Uterus (tissue), 4 donors: Measurements from ENCODE around the gene DUOX1. TPM values are rescaled to one million over a fixed set of nuclear protein-coding genes. Genes with fewer than 3 reads are reported as not detected.

ENCODE experiments used
- DNase-seq, 2 donors: peaks; one replicate each; pipeline ENCODE4 v3.0.0-alpha.2; 2019 to 2020
- H3K27ac ChIP-seq, 2 donors: fragments of 200-600 bp; sonication (generic); 1 replicate in 1 of 2; 2 replicates in 1 of 2; pipeline ENCODE4 v1.5.1; 2016 to 2018
- H3K27me3 ChIP-seq, 2 donors: fragments of 200-600 bp; sonication (generic); one replicate each; pipeline ENCODE4 v1.5.1; 2018 to 2019; ENCODE audit warnings: control low read depth in 1 of 2
- H3K36me3 ChIP-seq, 2 donors: fragments of 200-600 bp; sonication (generic); one replicate each; pipeline ENCODE4 v1.5.1; 2019; ENCODE audit warnings: control low read depth in 1 of 2
- H3K4me1 ChIP-seq, 2 donors: fragments of 200-600 bp; sonication (generic); one replicate each; pipeline ENCODE4 v1.5.1; 2018 to 2019; ENCODE audit warnings: control low read depth in 1 of 2
- H3K4me3 ChIP-seq, 2 donors: fragments of 200-600 bp; sonication (generic); 1 replicate in 1 of 2; 2 replicates in 1 of 2; pipeline ENCODE4 v1.5.1; 2018 to 2019; ENCODE audit warnings: mild to moderate bottlenecking in 1 of 2
- H3K9me3 ChIP-seq, 2 donors: fragments of 200-600 bp; sonication (generic); one replicate each; pipeline ENCODE4 v1.5.1; 2019; ENCODE audit warnings: control low read depth in 1 of 2
- CTCF ChIP-seq, 4 experiments: fragments of 200-600 bp in 2 of 4; fragments of 450-650 bp in 2 of 4; sonication (generic) in 2 of 4; IDR thresholded peaks; one replicate each; pipeline ENCODE4 v1.5.1; 2016 to 2019; ENCODE audit warnings: antibody characterized with exemption in 4 of 4, mild to moderate bottlenecking in 2 of 4, moderate library complexity in 1 of 4
- POLR2A ChIP-seq, 2 donors: fragments of 450-650 bp; IDR thresholded peaks; one replicate each; pipeline ENCODE4 v1.6.1; 2016; ENCODE audit warnings: antibody characterized with exemption in 2 of 2, mild to moderate bottlenecking in 1 of 2, moderate library complexity in 1 of 2
- intact Hi-C: fragments of 100-400 bp; cut with DNase I; formaldehyde crosslinking; loops from one replicate; pipeline ENCODE4 v1.15.1; 2023; ENCODE audit warnings: low total_unique reads
- total RNA-seq, 4 donors: library from RNA; depleted of rRNA in 3 of 4; stranded (reverse); fragments of >200 nt in 3 of 4; gene quantifications; one replicate each; pipeline versions ENCODE4 v1.1.0 to v1.2.4, GENCODE V29; 2014 to 2023
- donor health status: DM: yes; HTN: yes; CAD: no.

DUOX1 gene
- total RNA-seq, 4 donors from 2014 or later = 0.24 to 1.3 (median 0.26) TPM; not detected in 1

GRCh38 chr15:45200001-45200798 lies 70.4 kb downstream of the DUOX1 start:
- TF ChIP-seq CTCF (IDR thresholded peaks at IDR 0.05) = peak in 1 of 4 experiments; percentile 5
- TF ChIP-seq POLR2A (IDR thresholded peaks at IDR 0.05) = peak; percentile 84 to 87
- intact Hi-C loops = no loop called here
- Histone ChIP-seq H3K4me1 (no peaks in the 10 kb centered on the region), H3K27ac (peak overlapping the region; percentile 94 to 97), H3K36me3 (no peaks in the 10 kb centered on the region), H3K4me3 (peak overlapping the region; percentile 51 to 81), H3K27me3 (no peaks in the 10 kb centered on the region), H3K9me3 (no peaks in the 10 kb centered on the region)
- DNase-seq = peak; percentile 94 to 98

GRCh38 chr15:45200799-45201556 lies 71.2 kb downstream of the DUOX1 start:
- Histone ChIP-seq H3K36me3 (no peaks in the 10 kb centered on the region), H3K27me3 (no peaks in the 10 kb centered on the region), H3K4me1 (no peaks in the 10 kb centered on the region), H3K9me3 (no peaks in the 10 kb centered on the region), H3K4me3 (peak overlapping the region; percentile 51 to 81), H3K27ac (peak overlapping the region; percentile 94 to 97)
- DNase-seq = peak; percentile 88 to 90
- TF ChIP-seq POLR2A (IDR thresholded peaks at IDR 0.05) (no peak), CTCF (IDR thresholded peaks at IDR 0.05) (no peak)
- intact Hi-C loops = no loop called here

- intact Hi-C loops = no loop called here
- Histone ChIP-seq H3K27ac (peak overlapping the region; percentile 94 to 97), H3K4me3 (peak overlapping the region in 1 of 2 donors; percentile 51)
These were observed 71.7 kb downstream of the DUOX1 start for GRCh38 chr15:45201557-45201859.

GRCh38 chr15:45201869-45202268 lies 72.1 kb downstream of the DUOX1 start:
- Histone ChIP-seq H3K27me3 (no peaks in the 10 kb centered on the region), H3K27ac (peak overlapping the region in 1 of 2 donors; percentile 94), H3K36me3 (no peaks in the 10 kb centered on the region), H3K4me1 (no peaks in the 10 kb centered on the region), H3K9me3 (no peaks in the 10 kb centered on the region), H3K4me3 (no peak overlapping the region)
- no peak for DNase-seq
- intact Hi-C loops = no loop called here
- TF ChIP-seq CTCF (IDR thresholded peaks at IDR 0.05) = no peak
- no peak for TF ChIP-seq POLR2A (IDR thresholded peaks at IDR 0.05)

More at GRCh38 chr15:45201557-45201859, 71.7 kb downstream of the DUOX1 start:
- Histone ChIP-seq H3K27me3 (no peaks in the 10 kb centered on the region), H3K9me3 (no peaks in the 10 kb centered on the region), H3K4me1 (no peaks in the 10 kb centered on the region), H3K36me3 (no peaks in the 10 kb centered on the region)
- DNase-seq = no peak
- TF ChIP-seq CTCF (IDR thresholded peaks at IDR 0.05) (no peak), POLR2A (IDR thresholded peaks at IDR 0.05) (no peak)

- intact Hi-C loops = no loop called here
- Histone ChIP-seq H3K9me3 (no peaks in the 10 kb centered on the region), H3K4me1 (no peaks in the 10 kb centered on the region), H3K27me3 (no peaks in the 10 kb centered on the region), H3K36me3 (no peaks in the 10 kb centered on the region), H3K27ac (no peak overlapping the region), H3K4me3 (no peak overlapping the region)
- no peak for DNase-seq
- TF ChIP-seq CTCF (IDR thresholded peaks at IDR 0.05) (no peak), POLR2A (IDR thresholded peaks at IDR 0.05) (no peak)
These were observed 73.4 kb downstream of the DUOX1 start for GRCh38 chr15:45203182-45203581.
